Right atrium auricular region (tissue), 2 donors: ENCODE results near the gene CDH13. TPM values are rescaled to one million over a fixed set of nuclear protein-coding genes. Genes with fewer than 3 reads are reported as not detected.

ENCODE experiments used
- DNase-seq: peaks from one replicate; pipeline ENCODE4 v3.0.0-alpha.2; 2019; ENCODE audit warnings: low spot score
- H3K27ac ChIP-seq, 2 donors: fragments of 200-600 bp; sonication (generic); 1 replicate in 1 of 2; 2 replicates in 1 of 2; pipeline ENCODE4 v1.5.1; 2016 to 2019
- H3K27me3 ChIP-seq, 2 donors: fragments of 200-600 bp; sonication (generic); one replicate each; pipeline versions ENCODE4 v1.5.1 to v1.6.0; 2017 to 2019
- H3K36me3 ChIP-seq: fragments of 200-600 bp; sonication (generic); one replicate; pipeline ENCODE4 v1.5.1; 2016
- H3K4me1 ChIP-seq, 2 donors: fragments of 200-600 bp; sonication (generic); one replicate each; pipeline versions ENCODE4 v1.5.1 to v1.6.0; 2017 to 2019
- H3K4me3 ChIP-seq, 2 donors: fragments of 200-600 bp; sonication (generic); 1 replicate in 1 of 2; 2 replicates in 1 of 2; pipeline ENCODE4 v1.5.1; 2017 to 2019; ENCODE audit warnings: mild to moderate bottlenecking in 1 of 2, moderate library complexity in 1 of 2
- H3K9me3 ChIP-seq, 2 donors: fragments of 200-600 bp; sonication (generic); one replicate each; pipeline ENCODE4 v1.5.1; 2019
- CTCF ChIP-seq, 2 donors: fragments of 200-600 bp; sonication (generic); IDR thresholded peaks; one replicate each; pipeline ENCODE4 v1.5.1; 2019; ENCODE audit warnings: antibody characterized with exemption in 2 of 2
- total RNA-seq, 2 donors: library from RNA; depleted of rRNA; stranded (reverse); fragments of >200 nt; gene quantifications; one replicate each; pipeline ENCODE4 v1.1.0, GENCODE V29; 2016

The CDH13 gene
- total RNA-seq, 2 donors from 2014 or later = 75.4 to 85.9 TPM

GRCh38 chr16:83433201-83433600 lies 806.4 kb downstream of the CDH13 start:
- DNase-seq = no peak
- no peaks in the 10 kb centered on the region for H3K27me3 ChIP-seq
- H3K4me3 ChIP-seq = no peak overlapping the region
- H3K27ac ChIP-seq = no peak overlapping the region
- TF ChIP-seq CTCF (IDR thresholded peaks at IDR 0.05) = no peak
- H3K4me1 ChIP-seq = no peaks in the 10 kb centered on the region
- no peaks in the 10 kb centered on the region for H3K9me3 ChIP-seq
- no peaks in the 10 kb centered on the region for H3K36me3 ChIP-seq

- Histone ChIP-seq H3K4me3 (no peak overlapping the region), H3K9me3 (no peaks in the 10 kb centered on the region), H3K4me1 (no peaks in the 10 kb centered on the region), H3K27me3 (no peaks in the 10 kb centered on the region), H3K27ac (no peak overlapping the region), H3K36me3 (no peaks in the 10 kb centered on the region)
- TF ChIP-seq CTCF (IDR thresholded peaks at IDR 0.05) = no peak
- no peak for DNase-seq
Observed at GRCh38 chr16:83437036-83437435, 810.3 kb downstream of the CDH13 start.

- no peak for TF ChIP-seq CTCF (IDR thresholded peaks at IDR 0.05)
- DNase-seq = no peak
- no peak overlapping the region for H3K4me3 ChIP-seq
- no peaks in the 10 kb centered on the region for H3K4me1 ChIP-seq
- no peaks in the 10 kb centered on the region for H3K27me3 ChIP-seq
- no peak overlapping the region for H3K27ac ChIP-seq
- H3K36me3 ChIP-seq = no peaks in the 10 kb centered on the region
- no peaks in the 10 kb centered on the region for H3K9me3 ChIP-seq
Observed at GRCh38 chr16:83438326-83438725, 811.6 kb downstream of the CDH13 start.

GRCh38 chr16:83439412-83439811 lies 812.6 kb downstream of the CDH13 start:
- Histone ChIP-seq H3K27ac (no peak overlapping the region), H3K4me3 (no peak overlapping the region), H3K36me3 (no peaks in the 10 kb centered on the region), H3K4me1 (no peaks in the 10 kb centered on the region), H3K9me3 (no peaks in the 10 kb centered on the region), H3K27me3 (no peaks in the 10 kb centered on the region)
- TF ChIP-seq CTCF (IDR thresholded peaks at IDR 0.05) = no peak
- no peak for DNase-seq

- Histone ChIP-seq H3K4me3 (no peak overlapping the region), H3K27me3 (no peaks in the 10 kb centered on the region), H3K27ac (no peak overlapping the region), H3K36me3 (no peaks in the 10 kb centered on the region), H3K9me3 (no peaks in the 10 kb centered on the region), H3K4me1 (no peaks in the 10 kb centered on the region)
- peak in 1 of 2 donors; percentile 31 for TF ChIP-seq CTCF (IDR thresholded peaks at IDR 0.05)
- no peak for DNase-seq
Observed at GRCh38 chr16:83441517-83441916, 814.7 kb downstream of the CDH13 start.

- no peak for DNase-seq
- H3K4me1 ChIP-seq = no peaks in the 10 kb centered on the region
- H3K4me3 ChIP-seq = no peak overlapping the region
- no peaks in the 10 kb centered on the region for H3K27me3 ChIP-seq
- no peak for TF ChIP-seq CTCF (IDR thresholded peaks at IDR 0.05)
- H3K36me3 ChIP-seq = no peaks in the 10 kb centered on the region
- H3K9me3 ChIP-seq = no peaks in the 10 kb centered on the region
- no peak overlapping the region for H3K27ac ChIP-seq
Observed at GRCh38 chr16:83443972-83444371, 817.2 kb downstream of the CDH13 start.
